Stimulated activated CD4-positive, alpha-beta T cell treated with anti-CD3 and anti-CD28 coated beads, Interleukin-4, amount 100 ng/mL, for 48 hours (primary cell): ENCODE measurements around the gene CDK4.
"Not testable (repeated sequence)": the region's sequence is repeated elsewhere in the genome, so short reads cannot be mapped to it uniquely, and the experiment has no call there.

Source experiments
- DNase-seq, 2 donors: peaks; one replicate each; pipeline ENCODE4 v3.0.0-alpha.2; 2020; ENCODE audit warnings: low read depth in 2 of 2

Gene CDK4

GRCh38 chr12:57751788-57752667, at the start of gene CDK4:
CDK4 (minus strand) TSS chr12:57752310; CDS start chr12:57751717, 593 bp downstream.
- DNase-seq, result peak; percentile 96 to 99

GRCh38 chr12:57800965-57801364, 48.9 kb upstream of the CDK4 start:
- DNase-seq, result no peak

GRCh38 chr12:57797933-57798332, 45.8 kb upstream of the CDK4 start:
- no peak for DNase-seq

GRCh38 chr12:57796996-57797395, 44.9 kb upstream of the CDK4 start:
- no peak for DNase-seq

GRCh38 chr12:57795354-57795753, 43.2 kb upstream of the CDK4 start:
- DNase-seq, result no peak

GRCh38 chr12:57793920-57794319, 41.8 kb upstream of the CDK4 start:
- DNase-seq, result no peak

- DNase-seq, result no peak
Observed at GRCh38 chr12:57783861-57784260, 31.8 kb upstream of the CDK4 start.

GRCh38 chr12:57783466-57783801, 31.3 kb upstream of the CDK4 start:
- no peak for DNase-seq

- peak; percentile 96 to 98 for DNase-seq
Observed at GRCh38 chr12:57782608-57783465, 30.7 kb upstream of the CDK4 start, which contains the start of gene TSFM. TSFM (plus strand) TSS chr12:57782787; CDS start chr12:57782802, 15 bp downstream.

GRCh38 chr12:57782243-57782607, 30.1 kb upstream of the CDK4 start:
- DNase-seq, result no peak

- no peak for DNase-seq
Observed at GRCh38 chr12:57781801-57782200, 29.7 kb upstream of the CDK4 start.

GRCh38 chr12:57781244-57781643, 29.1 kb upstream of the CDK4 start:
- no peak for DNase-seq

- DNase-seq, result no peak
Observed at GRCh38 chr12:57780284-57780897, 28.3 kb upstream of the CDK4 start.

GRCh38 chr12:57779736-57780135, 27.6 kb upstream of the CDK4 start:
- DNase-seq, result no peak

GRCh38 chr12:57777911-57778310, 25.8 kb upstream of the CDK4 start:
- no peak for DNase-seq

- no peak for DNase-seq
Observed at GRCh38 chr12:57777367-57777766, 25.3 kb upstream of the CDK4 start.

- no peak for DNase-seq
Observed at GRCh38 chr12:57776247-57776587, 24.1 kb upstream of the CDK4 start.

GRCh38 chr12:57775563-57776246, 23.6 kb upstream of the CDK4 start:
- no peak for DNase-seq

- DNase-seq, result no peak
Observed at GRCh38 chr12:57775044-57775443, 22.9 kb upstream of the CDK4 start.

- not testable (repeated sequence) for DNase-seq
Observed at GRCh38 chr12:57774634-57775033, 22.5 kb upstream of the CDK4 start.

GRCh38 chr12:57772429-57773322, 20.6 kb upstream of the CDK4 start, which contains the start of gene EEF1AKMT3:
EEF1AKMT3 (plus strand) TSS chr12:57772614; CDS start chr12:57772725, 111 bp downstream.
- no peak for DNase-seq
